Measurements from ENCODE around the gene MBNL1. TPM values are rescaled to one million over a fixed set of nuclear protein-coding genes. Genes with fewer than 3 reads are reported as not detected.
A peak's percentile ranks its signal among the peaks of the same experiment; 100 is the strongest.

The MBNL1 gene
- polyA plus RNA-seq, 3 donors: 190 to 204 (median 191) TPM

DNA sequence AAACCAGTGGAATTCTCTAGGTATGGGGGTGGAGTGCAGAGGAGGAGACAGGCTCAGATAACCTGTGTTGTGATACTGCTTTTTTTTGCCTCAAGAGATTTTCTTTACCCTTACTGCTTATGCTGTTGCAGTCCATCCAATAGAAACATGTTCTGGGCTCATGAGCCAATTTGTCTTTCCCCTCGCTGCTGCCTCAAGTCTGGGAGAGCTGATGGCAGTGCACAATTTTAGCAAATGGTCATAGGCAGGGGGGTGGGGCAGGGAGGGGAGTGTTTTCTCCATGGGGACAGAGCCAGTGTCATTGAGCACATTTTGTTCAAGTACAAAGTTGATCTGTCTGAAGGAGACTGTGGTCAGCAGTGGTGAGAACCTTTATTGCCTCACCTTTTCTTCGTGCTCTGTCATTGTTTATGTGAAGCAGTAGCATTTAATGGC is 134.9 kb downstream of the MBNL1 start:
- Mint-ChIP-seq H3K27me3 (ENCODE audit: low read depth in 3 of 3) (no peaks in the 10 kb centered on the region), H3K4me1 (peaks cover 49% of the 10 kb centered on the region), H3K27ac (peak overlapping the region; percentile 58 to 87 (median 77)), H3K4me3 (no peak overlapping the region), H3K36me3 (peaks cover 13 to 14% of the 10 kb centered on the region in 2 donors), H3K9me3 (no peaks in the 10 kb centered on the region)
- H3K27me3 ChIP-seq (ENCODE audit: control insufficient read depth in 2 of 2, insufficient read depth in 2 of 2, low read length in 2 of 2): no peaks in the 10 kb centered on the region
- H4K20me1 ChIP-seq (ENCODE audit: insufficient read depth, low read length): peaks cover 99% of the 10 kb centered on the region
- no peak overlapping the region for H3K4me3 ChIP-seq (replicated peaks in 1 of 3; ENCODE audit: low read depth in 2 of 3, low read length in 3 of 3)
- peak overlapping the region in 1 of 2 donors; percentile 70 for H3K27ac ChIP-seq (ENCODE audit: low read depth in 1 of 2, low read length in 2 of 2)
- no peak overlapping the region for H2AFZ ChIP-seq (ENCODE audit: insufficient read depth, low read depth, low read length, poor library complexity, severe bottlenecking)
- no peak overlapping the region for H3K4me2 ChIP-seq (replicated peaks; ENCODE audit: extremely low read depth, low read length, poor library complexity, severe bottlenecking)
- H3K36me3 ChIP-seq (replicated peaks in 1 of 2; ENCODE audit: control insufficient read depth in 1 of 2, insufficient read depth in 2 of 2, low read length in 2 of 2): peaks cover 2 to 23% of the 10 kb centered on the region in 2 donors
- no peaks in the 10 kb centered on the region for H3K9me3 ChIP-seq (replicated peaks in 1 of 2; ENCODE audit: control insufficient read depth in 1 of 2, insufficient read depth in 1 of 2, low read length in 2 of 2)
- WGBS (ENCODE audit: insufficient coverage): 90% methylated on average over 2 of the region's 2 CpGs
- peak; percentile 17 to 34 (median 28) for DNase-seq
- intact Hi-C loops (cut with micrococcal nuclease): no loop called here
- TF ChIP-seq CTCF (IDR thresholded peaks at IDR 0.05): no peak
- peaks cover 27 to 45% of the 10 kb centered on the region in 2 donors for H3K4me1 ChIP-seq (ENCODE audit: control insufficient read depth in 1 of 2, insufficient read depth in 2 of 2, low read length in 2 of 2)
- H3K9ac ChIP-seq (ENCODE audit: insufficient read depth, low read length, poor library complexity, severe bottlenecking): no peak overlapping the region
- H3K79me2 ChIP-seq (ENCODE audit: insufficient read depth, low read length): peaks cover 100% of the 10 kb centered on the region

GRCh38 chr3:152404976-152405375 is 136.2 kb downstream of the MBNL1 start:
- H4K20me1 ChIP-seq (ENCODE audit: insufficient read depth, low read length): peaks cover 99% of the 10 kb centered on the region
- H2AFZ ChIP-seq (ENCODE audit: insufficient read depth, low read depth, low read length, poor library complexity, severe bottlenecking): no peak overlapping the region
- no peaks in the 10 kb centered on the region for H3K27me3 Mint-ChIP-seq (ENCODE audit: low read depth in 3 of 3)
- H3K4me1 Mint-ChIP-seq: peaks cover 43% of the 10 kb centered on the region
- TF ChIP-seq CTCF (IDR thresholded peaks at IDR 0.05): no peak
- peaks cover 100% of the 10 kb centered on the region for H3K79me2 ChIP-seq (ENCODE audit: insufficient read depth, low read length)
- peaks cover 22 to 39% of the 10 kb centered on the region in 2 donors for H3K4me1 ChIP-seq (ENCODE audit: control insufficient read depth in 1 of 2, insufficient read depth in 2 of 2, low read length in 2 of 2)
- H3K4me2 ChIP-seq (replicated peaks; ENCODE audit: extremely low read depth, low read length, poor library complexity, severe bottlenecking): no peak overlapping the region
- no peaks in the 10 kb centered on the region for H3K27me3 ChIP-seq (ENCODE audit: control insufficient read depth in 2 of 2, insufficient read depth in 2 of 2, low read length in 2 of 2)
- WGBS (ENCODE audit: insufficient coverage): no CpG with 5 or more reads among the region's 1 CpG
- peak overlapping the region in 4 of 7 donors; percentile 10 to 78 (median 51) for H3K27ac Mint-ChIP-seq
- H3K4me3 ChIP-seq (replicated peaks in 1 of 3; ENCODE audit: low read depth in 2 of 3, low read length in 3 of 3): no peak overlapping the region
- DNase-seq: no peak
- no peak overlapping the region for H3K9ac ChIP-seq (ENCODE audit: insufficient read depth, low read length, poor library complexity, severe bottlenecking)
- intact Hi-C loops (cut with micrococcal nuclease): no loop called here
- peak overlapping the region in 1 of 2 donors; percentile 73 for H3K27ac ChIP-seq (ENCODE audit: low read depth in 1 of 2, low read length in 2 of 2)
- no peaks in the 10 kb centered on the region for H3K9me3 ChIP-seq (replicated peaks in 1 of 2; ENCODE audit: control insufficient read depth in 1 of 2, insufficient read depth in 1 of 2, low read length in 2 of 2)
- no peak overlapping the region for H3K4me3 Mint-ChIP-seq
- H3K36me3 Mint-ChIP-seq: peaks cover 7 to 9% of the 10 kb centered on the region in 2 donors
- H3K9me3 Mint-ChIP-seq: no peaks in the 10 kb centered on the region
- peaks cover 2 to 23% of the 10 kb centered on the region in 2 donors for H3K36me3 ChIP-seq (replicated peaks in 1 of 2; ENCODE audit: control insufficient read depth in 1 of 2, insufficient read depth in 2 of 2, low read length in 2 of 2)
